Measurements from ENCODE around the gene FAM184A. TPM values are rescaled to one million over a fixed set of nuclear protein-coding genes. Genes with fewer than 3 reads are reported as not detected.

Gene FAM184A
- total and polyA plus RNA-seq, 2 donors (not counting 3 experiments of a cell fraction or from before 2014, with no cell fraction given), result 0.04 to 0.84 TPM

DNA sequence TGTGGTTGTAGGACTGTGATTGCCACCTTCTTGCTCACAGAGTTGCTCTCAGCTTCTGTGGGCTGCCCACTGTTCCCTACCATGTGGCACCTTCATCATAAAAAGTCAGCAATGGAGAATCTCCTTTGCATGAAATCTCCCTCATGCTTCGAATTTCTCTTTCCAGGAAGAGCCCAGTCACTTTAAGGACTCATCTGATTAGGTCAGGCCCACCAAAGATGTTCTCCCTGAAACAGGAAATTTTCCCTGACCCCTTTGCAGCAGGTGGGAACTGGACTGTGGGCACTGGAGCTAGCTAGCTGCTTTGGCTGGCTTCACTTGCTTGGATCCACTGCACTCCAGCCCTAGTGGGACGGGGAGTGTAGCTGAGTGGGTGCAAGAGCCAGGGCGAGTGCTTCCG lies 47.7 kb upstream of the FAM184A start:
- Histone ChIP-seq H3K4me3 (replicated peaks in 1 of 3; ENCODE audit: insufficient read depth in 1 of 3, low read depth in 1 of 3, low read length in 3 of 3) (no peak overlapping the region), H3K36me3 (ENCODE audit: control insufficient read depth in 2 of 2, extremely low read depth in 1 of 2, insufficient read depth in 2 of 2, low read length in 2 of 2) (no peaks in the 10 kb centered on the region), H4K20me1 (replicated peaks; ENCODE audit: control insufficient read depth, extremely low read depth, insufficient read depth, low read length) (no peaks in the 10 kb centered on the region), H3K9me3 (replicated peaks; ENCODE audit: control insufficient read depth, insufficient read depth, low read length) (no peaks in the 10 kb centered on the region), H3K27me3 (ENCODE audit: control insufficient read depth in 2 of 2, insufficient read depth in 2 of 2, low read length in 2 of 2) (no peaks in the 10 kb centered on the region), H2AFZ (ENCODE audit: low read depth, low read length) (no peak overlapping the region), H3K4me2 (ENCODE audit: insufficient read depth, low read length) (no peak overlapping the region), H3K4me1 (ENCODE audit: control insufficient read depth, extremely low read depth, insufficient read depth, low read length) (peaks cover 22% of the 10 kb centered on the region), H3K9me1 (replicated peaks; ENCODE audit: control insufficient read depth, extremely low read depth, insufficient read depth, low read length) (no peaks in the 10 kb centered on the region), H3K9ac (replicated peaks; ENCODE audit: extremely low read depth, insufficient read depth, low read length) (no peak overlapping the region), H3K79me2 (ENCODE audit: control insufficient read depth, insufficient read depth, low read length) (no peaks in the 10 kb centered on the region), H3K27ac (ENCODE audit: insufficient read depth, low read depth, low read length) (no peak overlapping the region)
- TF ChIP-seq JUN (IDR thresholded peaks at IDR 0.05; ENCODE audit: borderline replicate concordance, insufficient read depth, insufficient read length, low read depth) (no peak), POLR2AphosphoS5 (IDR thresholded peaks at IDR 0.05; ENCODE audit: insufficient read depth, low read depth, low read length) (no peak), EZH2 (IDR thresholded peaks at IDR 0.05; ENCODE audit: borderline replicate concordance, low read depth, low read length, severe bottlenecking) (no peak), POLR2A (IDR thresholded peaks at IDR 0.05; ENCODE audit: low read depth, low read length) (no peak), MYC (IDR thresholded peaks at IDR 0.05; ENCODE audit: low read depth, low read length) (no peak), GATA2 (IDR thresholded peaks at IDR 0.05; ENCODE audit: insufficient read depth, insufficient read length, low read depth, low read length) (no peak), FOS (IDR thresholded peaks at IDR 0.05; ENCODE audit: borderline replicate concordance, insufficient read depth, low read length) (no peak)
- TF ChIP-seq, protein P1, sequence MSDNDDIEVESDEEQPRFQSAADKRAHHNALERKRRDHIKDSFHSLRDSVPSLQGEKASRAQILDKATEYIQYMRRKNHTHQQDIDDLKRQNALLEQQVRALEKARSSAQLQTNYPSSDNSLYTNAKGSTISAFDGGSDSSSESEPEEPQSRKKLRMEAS (IDR thresholded peaks at IDR 0.05; ENCODE audit: insufficient read depth, insufficient read length), result no peak
- TF ChIP-seq, protein P2, sequence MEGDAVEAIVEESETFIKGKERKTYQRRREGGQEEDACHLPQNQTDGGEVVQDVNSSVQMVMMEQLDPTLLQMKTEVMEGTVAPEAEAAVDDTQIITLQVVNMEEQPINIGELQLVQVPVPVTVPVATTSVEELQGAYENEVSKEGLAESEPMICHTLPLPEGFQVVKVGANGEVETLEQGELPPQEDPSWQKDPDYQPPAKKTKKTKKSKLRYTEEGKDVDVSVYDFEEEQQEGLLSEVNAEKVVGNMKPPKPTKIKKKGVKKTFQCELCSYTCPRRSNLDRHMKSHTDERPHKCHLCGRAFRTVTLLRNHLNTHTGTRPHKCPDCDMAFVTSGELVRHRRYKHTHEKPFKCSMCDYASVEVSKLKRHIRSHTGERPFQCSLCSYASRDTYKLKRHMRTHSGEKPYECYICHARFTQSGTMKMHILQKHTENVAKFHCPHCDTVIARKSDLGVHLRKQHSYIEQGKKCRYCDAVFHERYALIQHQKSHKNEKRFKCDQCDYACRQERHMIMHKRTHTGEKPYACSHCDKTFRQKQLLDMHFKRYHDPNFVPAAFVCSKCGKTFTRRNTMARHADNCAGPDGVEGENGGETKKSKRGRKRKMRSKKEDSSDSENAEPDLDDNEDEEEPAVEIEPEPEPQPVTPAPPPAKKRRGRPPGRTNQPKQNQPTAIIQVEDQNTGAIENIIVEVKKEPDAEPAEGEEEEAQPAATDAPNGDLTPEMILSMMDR (IDR thresholded peaks at IDR 0.05; ENCODE audit: extremely low read depth in 1 of 2, insufficient read depth in 1 of 2, low read depth in 1 of 2, low read length in 2 of 2), result no peak
- CTCF ChIA-PET, result interaction anchor here (2.4 kb wide), 1 partner anchor 16 kb away, joined by 11 read pairs; no protein-coding TSS in a partner anchor
- dilution Hi-C loops (cut with MboI; ENCODE audit: extremely low pct_ligation_motif_present, low sequenced_read_pairs), result no loop called here
- DNase-seq (ENCODE audit: low read depth, low spot score) (no peak), FAIRE-seq (no peak)
- POLR2A ChIA-PET, result no interaction called here
- no TSS peak for BruUV-seq (replicated peaks)
- intact Hi-C loops (cut with micrococcal nuclease), result no loop called here

Data from endothelial cell of umbilical vein (primary cell).